Upper lobe of left lung (tissue), 6 donors: ENCODE measurements around the gene RIN3. TPM values are rescaled to one million over a fixed set of nuclear protein-coding genes. Genes with fewer than 3 reads are reported as not detected.
A peak's percentile ranks its signal among the peaks of the same experiment; 100 is the strongest.

Experiments used
- ATAC-seq, 2 donors: fragments of 200-7000 bp; cut with Tn5 transposase; one replicate each; pipeline ENCODE4 v1.9.1; 2022; ENCODE audit warnings: mild to moderate bottlenecking in 2 of 2, moderate library complexity in 2 of 2; ENCODE audit not compliant: low FRiP score in 2 of 2
- DNase-seq, 2 donors: peaks; one replicate each; pipeline ENCODE4 v3.0.0-alpha.2; 2019 to 2020
- H3K27ac ChIP-seq, 4 donors: fragments of 200-600 bp; sonication (generic); one replicate each; pipeline ENCODE4 v1.5.1; 2016 to 2019
- H3K27me3 ChIP-seq, 4 donors: fragments of 200-600 bp; sonication (generic); one replicate each; pipeline ENCODE4 v1.5.1; 2017 to 2019
- H3K36me3 ChIP-seq, 4 donors: fragments of 200-600 bp; sonication (generic); one replicate each; pipeline ENCODE4 v1.5.1; 2016 to 2019
- H3K4me1 ChIP-seq, 4 donors: fragments of 200-600 bp; sonication (generic); one replicate each; pipeline ENCODE4 v1.5.1; 2018 to 2019
- H3K4me3 ChIP-seq, 4 donors: fragments of 200-600 bp; sonication (generic); one replicate each; pipeline ENCODE4 v1.5.1; 2017 to 2019; ENCODE audit warnings: mild to moderate bottlenecking in 2 of 4, moderate library complexity in 1 of 4
- H3K9me3 ChIP-seq, 4 donors: fragments of 200-600 bp; sonication (generic); one replicate each; pipeline ENCODE4 v1.5.1; 2018 to 2019
- CTCF ChIP-seq, 6 experiments: fragments of 450-650 bp in 4 of 6; fragments of 200-600 bp in 2 of 6; sonication (generic) in 2 of 6; IDR thresholded peaks; one replicate each; pipeline ENCODE4 v1.5.1; 2016 to 2019; ENCODE audit warnings: antibody characterized with exemption in 6 of 6
- EP300 ChIP-seq, 4 donors: sonication (generic); formaldehyde crosslinking; IDR thresholded peaks; one replicate each; pipeline ENCODE4 v1.5.1; 2017; ENCODE audit warnings: antibody characterized with exemption in 4 of 4, control low read depth in 2 of 4
- POLR2A ChIP-seq, 4 donors: fragments of 450-650 bp; IDR thresholded peaks; one replicate each; pipeline ENCODE4 v1.5.1; 2016 to 2017; ENCODE audit warnings: antibody characterized with exemption in 4 of 4, mild to moderate bottlenecking in 2 of 4
- POLR2AphosphoS5 ChIP-seq, 2 donors: sonication (generic); formaldehyde crosslinking; IDR thresholded peaks; one replicate each; pipeline ENCODE4 v1.5.1; 2017; ENCODE audit warnings: antibody characterized with exemption in 2 of 2
- WGBS, 2 donors: methylation state at CpG; one replicate each; pipeline ENCODE4 v1.1.5; 2017 to 2018; 5-methylcytosine and 5-hydroxymethylcytosine counted together
- total RNA-seq, 6 donors: library from RNA; depleted of rRNA in 4 of 6; stranded (reverse); fragments of >200 nt in 4 of 6; gene quantifications; one replicate each; pipeline versions ENCODE4 v1.1.0 to v1.2.1, GENCODE V29; 2016 to 2021
- donor health status: DM: no; HTN: no; CAD: no; lungs with moderate emphysema.
- donor health status: DM: no; HTN: yes; CAD: no; lungs with severe emphysema.

The RIN3 gene
- total RNA-seq, 6 donors from 2014 or later: 19.0 to 88.0 (median 59.7) TPM

GRCh38 chr14:92590176-92590575 is 76.6 kb downstream of the RIN3 start:
- Histone ChIP-seq H3K4me1 (peaks cover 13 to 28% (median 16%) of the 10 kb centered on the region in 4 donors), H3K4me3 (no peak overlapping the region), H3K27me3 (no peaks in the 10 kb centered on the region), H3K9me3 (no peaks in the 10 kb centered on the region), H3K27ac (no peak overlapping the region), H3K36me3 (no peaks in the 10 kb centered on the region)
- 73 to 84% methylated on average over 2 of the region's 2 CpGs for WGBS, 2 donors
- ATAC-seq: no peak
- DNase-seq: no peak
- TF ChIP-seq POLR2A (IDR thresholded peaks at IDR 0.05) (no peak), POLR2AphosphoS5 (IDR thresholded peaks at IDR 0.05) (no peak), EP300 (IDR thresholded peaks at IDR 0.05) (no peak), CTCF (IDR thresholded peaks at IDR 0.05) (no peak)

GRCh38 chr14:92590941-92591340 is 77.4 kb downstream of the RIN3 start:
- Histone ChIP-seq H3K4me3 (no peak overlapping the region), H3K27me3 (no peaks in the 10 kb centered on the region), H3K4me1 (peaks cover 8 to 20% (median 9%) of the 10 kb centered on the region in 4 donors), H3K36me3 (no peaks in the 10 kb centered on the region), H3K9me3 (no peaks in the 10 kb centered on the region), H3K27ac (no peak overlapping the region)
- ATAC-seq: no peak
- TF ChIP-seq POLR2AphosphoS5 (IDR thresholded peaks at IDR 0.05) (no peak), EP300 (IDR thresholded peaks at IDR 0.05) (no peak), CTCF (IDR thresholded peaks at IDR 0.05) (no peak), POLR2A (IDR thresholded peaks at IDR 0.05) (no peak)
- DNase-seq: no peak
- WGBS, 2 donors: 47% methylated on average over 2 of the region's 2 CpGs

GRCh38 chr14:92591346-92591745 is 77.8 kb downstream of the RIN3 start:
- no peak overlapping the region for H3K27ac ChIP-seq
- H3K9me3 ChIP-seq: no peaks in the 10 kb centered on the region
- H3K4me1 ChIP-seq: peaks cover 5 to 16% (median 8%) of the 10 kb centered on the region in 4 donors
- TF ChIP-seq EP300 (IDR thresholded peaks at IDR 0.05) (no peak), POLR2AphosphoS5 (IDR thresholded peaks at IDR 0.05) (no peak), POLR2A (IDR thresholded peaks at IDR 0.05) (no peak), CTCF (IDR thresholded peaks at IDR 0.05) (no peak)
- no peaks in the 10 kb centered on the region for H3K36me3 ChIP-seq
- no peak for DNase-seq
- no peak for ATAC-seq
- H3K27me3 ChIP-seq: no peaks in the 10 kb centered on the region
- no peak overlapping the region for H3K4me3 ChIP-seq

- WGBS, 2 donors: 92 to 100% methylated on average over 3 of the region's 3 CpGs
- Histone ChIP-seq H3K36me3 (peaks cover 0 to 4% (median 0%) of the 10 kb centered on the region in 4 donors), H3K27ac (no peak overlapping the region), H3K27me3 (no peaks in the 10 kb centered on the region), H3K9me3 (no peaks in the 10 kb centered on the region), H3K4me1 (peaks cover 3 to 14% (median 7%) of the 10 kb centered on the region in 4 donors), H3K4me3 (no peak overlapping the region)
- ATAC-seq (no peak), DNase-seq (no peak)
- TF ChIP-seq POLR2AphosphoS5 (IDR thresholded peaks at IDR 0.05): no peak
- TF ChIP-seq EP300 (IDR thresholded peaks at IDR 0.05): no peak
- no peak for TF ChIP-seq POLR2A (IDR thresholded peaks at IDR 0.05)
- TF ChIP-seq CTCF (IDR thresholded peaks at IDR 0.05): no peak
These were observed 81.7 kb downstream of the RIN3 start for GRCh38 chr14:92595267-92595666.

- DNase-seq: no peak
- ATAC-seq: no peak
- no peak overlapping the region for H3K4me3 ChIP-seq
- H3K9me3 ChIP-seq: no peaks in the 10 kb centered on the region
- no peak overlapping the region for H3K27ac ChIP-seq
- 76 to 82% methylated on average over 9 of the region's 9 CpGs for WGBS, 2 donors
- no peaks in the 10 kb centered on the region for H3K27me3 ChIP-seq
- H3K36me3 ChIP-seq: peaks cover 0 to 4% (median 0%) of the 10 kb centered on the region in 4 donors
- H3K4me1 ChIP-seq: peaks cover 7 to 20% (median 9%) of the 10 kb centered on the region in 4 donors
- TF ChIP-seq POLR2A (IDR thresholded peaks at IDR 0.05) (no peak), CTCF (IDR thresholded peaks at IDR 0.05) (peak in 1 of 6 experiments; percentile 19), POLR2AphosphoS5 (IDR thresholded peaks at IDR 0.05) (no peak)
These were observed 82.8 kb downstream of the RIN3 start for GRCh38 chr14:92596331-92596907.
